HepG2 (cell line): Measurements from ENCODE around the gene TGFB2. TPM values are rescaled to one million over a fixed set of nuclear protein-coding genes. Genes with fewer than 3 reads are reported as not detected.

Experiments used
- ATAC-seq: fragments of 200-7000 bp; cut with Tn5 transposase; 3 replicates; pipeline ENCODE4 v1.9.1; 2020; ENCODE audit warnings: mild to moderate bottlenecking, moderate library complexity
- BruUV-seq: library from RNA; stranded (reverse); fragments of 400-500 nt; replicated peaks from 2 replicates; lab custom pipeline; 2021; lab: Mats Ljungman, UMichigan
- CTCF ChIA-PET: fragments of 300-600 bp; formaldehyde crosslinking; extraction: SDS; loops from one replicate; lab custom pipeline; 2021; ENCODE audit warnings: low total read pairs, inconsistent platforms, low intra/inter-chr PET ratio; lab: Yijun Ruan, JAX
- POLR2A ChIA-PET: fragments of 350-600 bp; sonication (Branson Sonifier 250); formaldehyde crosslinking; loops from one replicate; lab custom pipeline; 2020; ENCODE audit warnings: antibody characterized with exemption, inconsistent platforms; lab: Yijun Ruan, JAX
- DNase-seq: peaks from one replicate; pipeline ENCODE4 v3.0.0-alpha.2; 2015; ENCODE audit warnings: low spot score
- FAIRE-seq: peaks from 3 replicates; lab custom pipeline; 2011; peaks lifted over from hg19 to GRCh38; lab: Jason Lieb, UNC
- H2AFZ ChIP-seq: one replicate; pipeline ENCODE4 v1.6.1; 2011; ENCODE audit warnings: low read length, inconsistent platforms
- H3K27ac ChIP-seq: fragments of 300-600 bp; 3 replicates; pipeline ENCODE4 v1.8.0; 2011; ENCODE audit warnings: mixed run types, mild to moderate bottlenecking, mixed read lengths, low read length, inconsistent platforms; ENCODE audit not compliant: insufficient read depth; ENCODE audit errors: extremely low read length
- H3K27me3 ChIP-seq, 2 experiments: fragments of 200-600 bp in 1 of 2; 2 replicates in 1 of 2; 3 replicates in 1 of 2; pipeline versions ENCODE4 v1.6.0 to v1.8.0; 2011; ENCODE audit warnings: low read length in 2 of 2, mild to moderate bottlenecking in 2 of 2, moderate library complexity in 2 of 2, inconsistent platforms in 1 of 2; ENCODE audit not compliant: insufficient read depth in 2 of 2, control insufficient read depth in 1 of 2
- H3K36me3 ChIP-seq, 2 experiments: fragments of 200-600 bp in 1 of 2; replicated peaks in 1 of 2; 2 replicates in 1 of 2; 3 replicates in 1 of 2; pipeline versions ENCODE4 v1.5.1 to v1.8.0; 2011; ENCODE audit warnings: low read length in 2 of 2, inconsistent platforms in 1 of 2; ENCODE audit not compliant: insufficient read depth in 2 of 2, control insufficient read depth in 1 of 2
- H3K4me1 ChIP-seq: 2 replicates; pipeline ENCODE4 v1.5.1; 2012; ENCODE audit warnings: low read length, inconsistent platforms; ENCODE audit not compliant: insufficient read depth
- H3K4me2 ChIP-seq: 2 replicates; pipeline ENCODE4 v1.6.0; 2011; ENCODE audit warnings: low read depth, low read length, inconsistent platforms
- H3K4me3 ChIP-seq, 3 experiments: fragments of 200-600 bp in 1 of 3; sonication (generic), shearing (Covaris generic) in 1 of 3; replicated peaks in 1 of 3; 2 replicates each; pipeline ENCODE4 v1.5.1; 2011 to 2016; ENCODE audit warnings: low read length in 3 of 3, inconsistent platforms in 2 of 3, low read depth in 2 of 3, mild to moderate bottlenecking in 2 of 3, control low read depth in 1 of 3, mixed read lengths in 1 of 3; ENCODE audit not compliant: insufficient read depth in 1 of 3
- H3K79me2 ChIP-seq: one replicate; pipeline ENCODE4 v1.6.1; 2011; ENCODE audit warnings: low read length, inconsistent platforms; ENCODE audit not compliant: insufficient read depth
- H3K9ac ChIP-seq: 2 replicates; pipeline ENCODE4 v1.6.0; 2011; ENCODE audit warnings: mild to moderate bottlenecking, low read depth, low read length, inconsistent platforms; ENCODE audit not compliant: insufficient read depth
- H3K9me3 ChIP-seq: 2 replicates; pipeline ENCODE4 v1.5.1; 2012; ENCODE audit warnings: mild to moderate bottlenecking, low read length
- H4K20me1 ChIP-seq: 2 replicates; pipeline ENCODE4 v1.6.0; 2011; ENCODE audit warnings: inconsistent platforms, mild to moderate bottlenecking, low read length, moderate library complexity; ENCODE audit not compliant: insufficient read depth
- ASH2L ChIP-seq: fragments of 300-600, 200-600 bp; sonication (generic); IDR thresholded peaks from 2 replicates; pipeline ENCODE4 v1.7.0; 2017; ENCODE audit warnings: low read depth, mild to moderate bottlenecking, moderate library complexity, mixed read lengths, low read length; ENCODE audit not compliant: insufficient read length
- ATAD3A ChIP-seq: sonication (generic); formaldehyde crosslinking; IDR thresholded peaks from 2 replicates; pipeline ENCODE4 v1.4.0; 2020; ENCODE audit warnings: missing genetic modification reagents
- CREM ChIP-seq, 2 experiments: sonication (generic) in 1 of 2; formaldehyde crosslinking in 1 of 2; IDR thresholded peaks; 2 replicates each; pipeline versions ENCODE4 v1.4.0 to v1.6.1; 2016 to 2020; ENCODE audit warnings: antibody characterized with exemption in 1 of 2, mild to moderate bottlenecking in 1 of 2, missing genetic modification reagents in 1 of 2
- ELF3 ChIP-seq: IDR thresholded peaks from 2 replicates; pipeline ENCODE4 v1.6.1; 2016; ENCODE audit warnings: missing genetic modification reagents, missing compliant biosample characterization
- MED1 ChIP-seq: sonication (generic); formaldehyde crosslinking; IDR thresholded peaks from 2 replicates; pipeline ENCODE4 v1.4.0; 2020; ENCODE audit warnings: missing genetic modification reagents
- MIER3 ChIP-seq: IDR thresholded peaks from 2 replicates; pipeline ENCODE4 v1.6.1; 2016; ENCODE audit warnings: missing compliant biosample characterization, borderline replicate concordance
- MIXL1 ChIP-seq: IDR thresholded peaks from 2 replicates; pipeline ENCODE4 v1.6.1; 2016
- NCOR1 ChIP-seq: fragments of 200-600 bp; sonication (generic); IDR thresholded peaks from 2 replicates; pipeline ENCODE4 v1.7.0; 2017; ENCODE audit warnings: antibody characterized with exemption, low read length, borderline replicate concordance
- NFE2L1 ChIP-seq: sonication (generic); formaldehyde crosslinking; IDR thresholded peaks from 2 replicates; pipeline ENCODE4 v1.4.0; 2020; ENCODE audit warnings: missing genetic modification reagents, mild to moderate bottlenecking, borderline replicate concordance
- NR2F2 ChIP-seq: IDR thresholded peaks from 2 replicates; pipeline ENCODE4 v1.6.1; 2012; ENCODE audit warnings: low read depth, inconsistent platforms, borderline replicate concordance
- SOX6 ChIP-seq, 2 experiments: fragments of 450-650 bp in 1 of 2; sonication (generic) in 1 of 2; formaldehyde crosslinking in 1 of 2; IDR thresholded peaks; 2 replicates each; pipeline versions ENCODE4 v1.4.0 to v1.6.1; 2017 to 2020; ENCODE audit warnings: antibody characterized with exemption in 1 of 2, mild to moderate bottlenecking in 1 of 2, missing genetic modification reagents in 1 of 2
- SP140L ChIP-seq: sonication (generic); formaldehyde crosslinking; IDR thresholded peaks from 2 replicates; pipeline ENCODE4 v1.4.0; 2020; ENCODE audit warnings: missing genetic modification reagents, borderline replicate concordance
- TCF7 ChIP-seq: sonication (generic); IDR thresholded peaks from 2 replicates; pipeline ENCODE4 v1.6.1; 2016; ENCODE audit warnings: antibody characterized with exemption, low read depth
- THRA ChIP-seq: sonication (generic); formaldehyde crosslinking; IDR thresholded peaks from 2 replicates; pipeline ENCODE4 v1.4.0; 2020; ENCODE audit warnings: missing genetic modification reagents, borderline replicate concordance
- THYN1 ChIP-seq: sonication (generic); formaldehyde crosslinking; IDR thresholded peaks from 2 replicates; pipeline ENCODE4 v1.8.1; 2023; ENCODE audit warnings: low read depth, mild to moderate bottlenecking, moderate library complexity, missing genetic modification reagents, borderline replicate concordance
- ZNF331 ChIP-seq: sonication (generic); formaldehyde crosslinking; IDR thresholded peaks from 2 replicates; pipeline ENCODE4 v1.4.0; 2020; ENCODE audit warnings: missing genetic modification reagents
- ZNF367 ChIP-seq: sonication (generic); formaldehyde crosslinking; IDR thresholded peaks from 2 replicates; pipeline ENCODE4 v1.4.0; 2020; ENCODE audit warnings: missing genetic modification reagents, borderline replicate concordance
- WGBS: methylation state at CpG from one replicate; pipeline ENCODE4 v1.1.6; 2017; ENCODE audit warnings: low lambda C conversion rate; 5-methylcytosine and 5-hydroxymethylcytosine counted together
- in situ Hi-C: cut with HindIII; loops from 2 replicates; pipeline ENCODE4 v1.10.0; 2017; ENCODE audit warnings: low pct_unique_long_range_greater_than_20kb; ENCODE audit not compliant: extremely low pct_ligation_motif_present
- intact Hi-C: fragments of 100-400 bp; cut with micrococcal nuclease; formaldehyde crosslinking; loops from one replicate; pipeline ENCODE4 v1.10.0; 2022; ENCODE audit not compliant: unreplicated experiment
- polyA plus RNA-seq, 8 experiments: library from polyadenylated mRNA; depleted of rRNA in 3 of 8; stranded (reverse) in 7 of 8; unstranded in 1 of 8; fragments of >200 nt; fragmentation: Illumina TruSeq in 4 of 8; extraction: Trizol in 4 of 8; gene quantifications; 2 replicates each; pipeline versions ENCODE4 v1.2.1 to v1.2.3, GENCODE V29; 2011 to 2016; ENCODE audit warnings: low read depth in 4 of 8, missing spikeins in 1 of 8, mixed read lengths in 1 of 8; ENCODE audit not compliant: insufficient read depth in 1 of 8
- total RNA-seq, 5 experiments: library from RNA; depleted of rRNA; stranded (reverse); fragments of >200 nt; fragmentation: Illumina TruSeq; extraction: Trizol; gene quantifications; 2 replicates each; pipeline ENCODE4 v1.2.3, GENCODE V29; 2016; ENCODE audit warnings: low read depth in 1 of 5
- TF ChIP-seq, protein P1 (sequence below): sonication (generic); formaldehyde crosslinking; IDR thresholded peaks from 2 replicates; pipeline ENCODE4 v1.4.0; 2020; ENCODE audit warnings: missing genetic modification reagents
- TF ChIP-seq, protein P2 (sequence below): sonication (generic); formaldehyde crosslinking; IDR thresholded peaks from 2 replicates; pipeline ENCODE4 v1.4.0; 2020; ENCODE audit warnings: missing genetic modification reagents
- TF ChIP-seq, protein P3 (sequence below): sonication (generic); formaldehyde crosslinking; IDR thresholded peaks from 2 replicates; pipeline ENCODE4 v1.4.0; 2020; ENCODE audit warnings: mild to moderate bottlenecking, low read depth, missing genetic modification reagents

TGFB2 gene
- total and polyA plus RNA-seq, 2 of the 13 experiments (the other 11 are each of a cell fraction or from before 2014, with no cell fraction given), result 0.07 TPM; not detected in 1

DNA sequence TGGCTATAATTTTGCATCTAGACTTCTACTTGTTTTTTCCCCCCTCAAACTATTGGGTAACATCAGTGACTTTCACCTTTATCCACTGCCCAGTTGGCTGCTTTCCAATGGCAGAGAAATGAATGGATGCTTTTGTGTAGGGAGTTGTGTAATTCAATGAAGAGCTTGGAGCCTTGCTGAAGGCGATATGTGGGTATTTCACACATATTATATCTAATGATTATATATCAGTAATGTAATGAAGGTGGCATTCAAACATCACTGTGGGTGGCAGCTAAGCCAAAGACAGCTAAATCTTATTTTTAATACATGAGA is 81.2 kb downstream of the TGFB2 start:
- in situ Hi-C loops, result no loop called here
- Histone ChIP-seq H3K4me1 (peaks cover 22% of the 10 kb centered on the region), H3K9ac (no peak overlapping the region), H3K79me2 (no peaks in the 10 kb centered on the region), H4K20me1 (no peaks in the 10 kb centered on the region), H3K36me3 (no peaks in the 10 kb centered on the region), H3K9me3 (no peaks in the 10 kb centered on the region), H3K27me3 (no peaks in the 10 kb centered on the region; a peak in 1 of 5 replicates), H3K4me3 (0 out of 6 replicates have a peak overlapping the region, but pooled peaks of 1 of the 3 experiments have one; percentile 26), H2AFZ (no peak overlapping the region), H3K27ac (peak overlapping the region; percentile 58), H3K4me2 (peak overlapping the region; percentile 40)
- POLR2A ChIA-PET, result no interaction called here
- DNase-seq (peak; percentile 95), ATAC-seq (peak; percentile 95), FAIRE-seq (peak; percentile 95)
- CTCF ChIA-PET, result no interaction called here
- 0% methylated on average over 1 of the region's 1 CpG for WGBS
- no TSS peak for BruUV-seq
- intact Hi-C loops, result loop anchor here (1.0 to 2.0 kb wide), 2 partner anchors 29 to 60 kb away; no protein-coding TSS in a partner anchor
- TF ChIP-seq ASH2L, result peak; percentile 12
- peak; percentile 65; the same call in 1 of the 2 replicates for TF ChIP-seq NCOR1
- TF ChIP-seq, protein P1, sequence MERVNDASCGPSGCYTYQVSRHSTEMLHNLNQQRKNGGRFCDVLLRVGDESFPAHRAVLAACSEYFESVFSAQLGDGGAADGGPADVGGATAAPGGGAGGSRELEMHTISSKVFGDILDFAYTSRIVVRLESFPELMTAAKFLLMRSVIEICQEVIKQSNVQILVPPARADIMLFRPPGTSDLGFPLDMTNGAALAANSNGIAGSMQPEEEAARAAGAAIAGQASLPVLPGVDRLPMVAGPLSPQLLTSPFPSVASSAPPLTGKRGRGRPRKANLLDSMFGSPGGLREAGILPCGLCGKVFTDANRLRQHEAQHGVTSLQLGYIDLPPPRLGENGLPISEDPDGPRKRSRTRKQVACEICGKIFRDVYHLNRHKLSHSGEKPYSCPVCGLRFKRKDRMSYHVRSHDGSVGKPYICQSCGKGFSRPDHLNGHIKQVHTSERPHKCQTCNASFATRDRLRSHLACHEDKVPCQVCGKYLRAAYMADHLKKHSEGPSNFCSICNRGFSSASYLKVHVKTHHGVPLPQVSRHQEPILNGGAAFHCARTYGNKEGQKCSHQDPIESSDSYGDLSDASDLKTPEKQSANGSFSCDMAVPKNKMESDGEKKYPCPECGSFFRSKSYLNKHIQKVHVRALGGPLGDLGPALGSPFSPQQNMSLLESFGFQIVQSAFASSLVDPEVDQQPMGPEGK, result peak; percentile 67; the same call in 1 of the 2 replicates
- TF ChIP-seq ZNF331 (CRISPR knock-in tag), result peak; percentile 44; the same call in 1 of the 2 replicates
- peak; percentile 72 for TF ChIP-seq MIXL1 (CRISPR knock-in tag)
- no peak for TF ChIP-seq NFE2L1 (CRISPR knock-in tag)
- TF ChIP-seq NR2F2, result peak; percentile 56; the same call in 1 of the 2 replicates
- TF ChIP-seq MED1 (CRISPR knock-in tag), result peak; percentile 38; the same call in 1 of the 2 replicates
- peak; percentile 27; the same call in 1 of the 2 replicates for TF ChIP-seq MIER3 (CRISPR knock-in tag)
- no peak for TF ChIP-seq ZNF367 (CRISPR knock-in tag)
- TF ChIP-seq TCF7, result peak; percentile 30
- TF ChIP-seq THRA (CRISPR knock-in tag), result peak; percentile 55; the same call in 1 of the 2 replicates
- no peak for TF ChIP-seq ATAD3A (CRISPR knock-in tag)
- peak; percentile 53; the same call in 1 of the 2 replicates for TF ChIP-seq ELF3 (CRISPR knock-in tag)
- TF ChIP-seq, protein P2, sequence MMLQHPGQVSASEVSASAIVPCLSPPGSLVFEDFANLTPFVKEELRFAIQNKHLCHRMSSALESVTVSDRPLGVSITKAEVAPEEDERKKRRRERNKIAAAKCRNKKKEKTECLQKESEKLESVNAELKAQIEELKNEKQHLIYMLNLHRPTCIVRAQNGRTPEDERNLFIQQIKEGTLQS (CRISPR knock-in tag), result no peak
- peak; percentile 38; the same call in 1 of the 2 replicates for TF ChIP-seq CREM (IDR thresholded peaks at IDR 0.05)
- TF ChIP-seq CREM (CRISPR knock-in tag; IDR thresholded peaks at IDR 0.05), result no peak
- TF ChIP-seq SOX6 (IDR thresholded peaks at IDR 0.05), result no peak
- peak; percentile 39; the same call in 1 of the 2 replicates for TF ChIP-seq SOX6 (CRISPR knock-in tag; IDR thresholded peaks at IDR 0.05)
- 0 out of 2 replicates have a peak, but pooled peaks have one; percentile 39 for TF ChIP-seq SP140L
- no peak for TF ChIP-seq THYN1 (CRISPR knock-in tag)
- TF ChIP-seq, protein P3, sequence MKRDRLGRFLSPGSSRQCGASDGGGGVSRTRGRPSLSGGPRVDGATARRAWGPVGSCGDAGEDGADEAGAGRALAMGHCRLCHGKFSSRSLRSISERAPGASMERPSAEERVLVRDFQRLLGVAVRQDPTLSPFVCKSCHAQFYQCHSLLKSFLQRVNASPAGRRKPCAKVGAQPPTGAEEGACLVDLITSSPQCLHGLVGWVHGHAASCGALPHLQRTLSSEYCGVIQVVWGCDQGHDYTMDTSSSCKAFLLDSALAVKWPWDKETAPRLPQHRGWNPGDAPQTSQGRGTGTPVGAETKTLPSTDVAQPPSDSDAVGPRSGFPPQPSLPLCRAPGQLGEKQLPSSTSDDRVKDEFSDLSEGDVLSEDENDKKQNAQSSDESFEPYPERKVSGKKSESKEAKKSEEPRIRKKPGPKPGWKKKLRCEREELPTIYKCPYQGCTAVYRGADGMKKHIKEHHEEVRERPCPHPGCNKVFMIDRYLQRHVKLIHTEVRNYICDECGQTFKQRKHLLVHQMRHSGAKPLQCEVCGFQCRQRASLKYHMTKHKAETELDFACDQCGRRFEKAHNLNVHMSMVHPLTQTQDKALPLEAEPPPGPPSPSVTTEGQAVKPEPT (CRISPR knock-in tag), result no peak
